Esophagus muscularis mucosa (tissue), 4 donors: ENCODE measurements around the gene CD80. TPM values are rescaled to one million over a fixed set of nuclear protein-coding genes. Genes with fewer than 3 reads are reported as not detected.

Source experiments
- DNase-seq: peaks from one replicate; pipeline ENCODE4 v3.0.0-alpha.2; 2017; ENCODE audit errors: extremely low spot score
- H3K27ac ChIP-seq, 4 donors: fragments of 200-600 bp; sonication (generic); replicated peaks in 1 of 4; 1 replicate in 3 of 4; 2 replicates in 1 of 4; pipeline ENCODE4 v1.5.1; 2016 to 2019; ENCODE audit warnings: mild to moderate bottlenecking in 1 of 4
- H3K27me3 ChIP-seq, 4 donors: fragments of 200-600 bp; sonication (generic); one replicate each; pipeline versions ENCODE4 v1.5.1 to v1.6.0; 2016 to 2019
- H3K36me3 ChIP-seq, 4 donors: fragments of 200-600 bp; sonication (generic); one replicate each; pipeline ENCODE4 v1.5.1; 2016 to 2019
- H3K4me1 ChIP-seq, 4 donors: fragments of 200-600 bp; sonication (generic); one replicate each; pipeline ENCODE4 v1.5.1; 2016 to 2019
- H3K4me3 ChIP-seq, 4 donors: fragments of 200-600 bp; sonication (generic); 1 replicate in 2 of 4; 2 replicates in 2 of 4; pipeline ENCODE4 v1.5.1; 2016 to 2019; ENCODE audit warnings: mild to moderate bottlenecking in 4 of 4, moderate library complexity in 1 of 4
- H3K9me3 ChIP-seq, 4 donors: fragments of 200-600 bp; sonication (generic); 1 replicate in 3 of 4; 2 replicates in 1 of 4; pipeline ENCODE4 v1.5.1; 2016 to 2019
- CTCF ChIP-seq, 3 experiments: fragments of 200-600 bp in 2 of 3; fragments of 450-650 bp in 1 of 3; sonication (generic) in 2 of 3; IDR thresholded peaks; one replicate each; pipeline ENCODE4 v1.5.1; 2017 to 2019; ENCODE audit warnings: antibody characterized with exemption in 3 of 3, mild to moderate bottlenecking in 2 of 3, moderate library complexity in 1 of 3
- EP300 ChIP-seq: sonication (generic); formaldehyde crosslinking; IDR thresholded peaks from one replicate; pipeline ENCODE4 v1.6.1; 2017; ENCODE audit warnings: antibody characterized with exemption
- POLR2A ChIP-seq: fragments of 450-650 bp; IDR thresholded peaks from one replicate; pipeline ENCODE4 v1.6.1; 2017; ENCODE audit warnings: antibody characterized with exemption, moderate library complexity, mild to moderate bottlenecking, low read depth
- POLR2AphosphoS5 ChIP-seq, 2 donors: sonication (generic); formaldehyde crosslinking; IDR thresholded peaks; one replicate each; pipeline ENCODE4 v1.6.1; 2017; ENCODE audit warnings: antibody characterized with exemption in 2 of 2
- WGBS: methylation state at CpG from one replicate; pipeline ENCODE4 v1.1.5; 2018; 5-methylcytosine and 5-hydroxymethylcytosine counted together
- intact Hi-C: fragments of 100-400 bp; cut with DNase I; formaldehyde crosslinking; loops from one replicate; pipeline ENCODE4 v1.15.1; 2023
- total RNA-seq, 4 donors: library from RNA; depleted of rRNA; stranded (reverse); fragments of >200 nt; gene quantifications; one replicate each; pipeline versions ENCODE4 v1.1.0 to v1.2.1, GENCODE V29; 2016

The CD80 gene
- total RNA-seq, 4 donors from 2014 or later, result 0.26 to 1.3 TPM; not detected in 2

GRCh38 chr3:119558626-119559317, 642 bp downstream of the CD80 start:
- intact Hi-C loops, result no loop called here
- H3K27ac ChIP-seq, result no peak overlapping the region

GRCh38 chr3:119557877-119558269, 1.5 kb downstream of the CD80 start:
- TF ChIP-seq POLR2AphosphoS5 (IDR thresholded peaks at IDR 0.05) (no peak), CTCF (IDR thresholded peaks at IDR 0.05) (no peak), EP300 (no peak), POLR2A (no peak)
- no peaks in the 10 kb centered on the region for H3K36me3 ChIP-seq
- WGBS, result 78% methylated on average over 3 of the region's 3 CpGs
- H3K27me3 ChIP-seq, result no peaks in the 10 kb centered on the region
- no peak overlapping the region for H3K27ac ChIP-seq
- H3K4me1 ChIP-seq, result peaks cover 0 to 5% (median 0%) of the 10 kb centered on the region in 4 donors
- H3K9me3 ChIP-seq, result no peaks in the 10 kb centered on the region
- intact Hi-C loops, result no loop called here
- DNase-seq, result no peak
- H3K4me3 ChIP-seq, result no peak overlapping the region

More at GRCh38 chr3:119558626-119559317, 642 bp downstream of the CD80 start:
- no peaks in the 10 kb centered on the region for H3K27me3 ChIP-seq
- WGBS, result 95% methylated on average over 9 of the region's 9 CpGs
- TF ChIP-seq EP300 (no peak), POLR2A (no peak), CTCF (IDR thresholded peaks at IDR 0.05) (no peak), POLR2AphosphoS5 (IDR thresholded peaks at IDR 0.05) (no peak)
- peaks cover 0 to 5% (median 0%) of the 10 kb centered on the region in 4 donors for H3K4me1 ChIP-seq
- DNase-seq, result no peak
- H3K9me3 ChIP-seq, result no peaks in the 10 kb centered on the region
- H3K36me3 ChIP-seq, result no peaks in the 10 kb centered on the region
- no peak overlapping the region for H3K4me3 ChIP-seq

GRCh38 chr3:119557192-119557876, 2.1 kb downstream of the CD80 start:
- Histone ChIP-seq H3K4me3 (no peak overlapping the region), H3K36me3 (no peaks in the 10 kb centered on the region), H3K4me1 (peaks cover 0 to 2% (median 0%) of the 10 kb centered on the region in 4 donors), H3K9me3 (no peaks in the 10 kb centered on the region), H3K27ac (no peak overlapping the region), H3K27me3 (no peaks in the 10 kb centered on the region)
- no peak for TF ChIP-seq POLR2AphosphoS5 (IDR thresholded peaks at IDR 0.05)
- TF ChIP-seq CTCF (IDR thresholded peaks at IDR 0.05), result no peak
- TF ChIP-seq POLR2A, result no peak
- TF ChIP-seq EP300, result no peak
- DNase-seq, result no peak
- intact Hi-C loops, result no loop called here
- WGBS, result 96% methylated on average over 7 of the region's 7 CpGs

GRCh38 chr3:119555929-119556328, 3.5 kb downstream of the CD80 start:
- Histone ChIP-seq H3K36me3 (no peaks in the 10 kb centered on the region), H3K4me3 (no peak overlapping the region), H3K27ac (no peak overlapping the region), H3K9me3 (no peaks in the 10 kb centered on the region), H3K27me3 (no peaks in the 10 kb centered on the region), H3K4me1 (no peaks in the 10 kb centered on the region)
- TF ChIP-seq POLR2AphosphoS5 (IDR thresholded peaks at IDR 0.05), result no peak
- TF ChIP-seq POLR2A, result no peak
- no peak for TF ChIP-seq CTCF (IDR thresholded peaks at IDR 0.05)
- WGBS, result no CpG with 5 or more reads among the region's 1 CpG
- intact Hi-C loops, result no loop called here
- no peak for DNase-seq
